GDM1 (cell line): ENCODE measurements around the gene BMAL1.
A peak's percentile ranks its signal among the peaks of the same experiment; 100 is the strongest.

Source experiments
- DNase-seq: peaks from one replicate; lab custom pipeline; 2025; lab: John Stamatoyannopoulos, UW

The BMAL1 gene

GRCh38 chr11:13291361-13291760 lies 13.8 kb downstream of the BMAL1 start:
- DNase-seq = no peak

- DNase-seq = no peak
Observed at GRCh38 chr11:13291800-13292199, 14.2 kb downstream of the BMAL1 start.

DNA sequence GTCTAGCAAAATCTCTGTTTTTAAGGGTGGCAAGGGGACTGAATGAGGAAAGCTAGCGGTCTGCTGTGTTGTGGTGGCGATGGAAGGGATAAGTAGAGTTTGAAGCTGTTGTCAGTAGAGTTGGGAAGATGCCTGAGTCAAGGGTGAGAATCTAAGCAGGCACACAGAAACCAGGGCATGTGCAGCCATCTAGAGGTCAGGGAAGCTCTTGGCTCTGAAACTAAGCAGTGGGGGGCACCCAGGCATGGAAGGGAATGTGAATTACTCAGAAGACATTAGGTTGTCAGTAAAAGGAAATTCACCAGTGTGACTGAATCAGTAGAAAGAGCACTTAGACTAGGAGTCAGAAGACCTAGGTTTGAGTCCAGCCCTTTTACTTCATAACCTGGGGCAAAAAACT lies 15.4 kb downstream of the BMAL1 start:
- DNase-seq = no peak

DNA sequence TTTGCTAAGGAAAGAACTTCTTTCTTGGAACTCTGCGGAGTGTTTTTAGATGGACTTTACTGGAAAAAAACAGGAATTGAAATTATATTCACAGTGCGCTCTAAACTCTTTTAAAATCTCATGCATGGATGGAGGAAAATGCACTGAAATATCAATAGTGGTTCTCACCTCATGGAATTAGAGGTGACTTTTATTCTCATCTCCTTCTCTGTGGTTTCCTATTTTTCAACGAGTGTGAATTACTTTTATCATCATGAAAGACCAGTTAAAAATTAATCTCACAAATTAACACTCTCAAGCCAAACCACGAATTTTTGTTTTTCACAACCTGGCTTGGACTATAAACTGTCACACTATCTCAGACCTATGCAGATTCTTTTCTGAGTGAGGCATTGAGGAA lies 16.6 kb downstream of the BMAL1 start:
- no peak for DNase-seq

- DNase-seq = no peak
Observed at GRCh38 chr11:13294771-13295579, 17.4 kb downstream of the BMAL1 start.

- no peak for DNase-seq
Observed at GRCh38 chr11:13297308-13297916, 19.8 kb downstream of the BMAL1 start.

DNA sequence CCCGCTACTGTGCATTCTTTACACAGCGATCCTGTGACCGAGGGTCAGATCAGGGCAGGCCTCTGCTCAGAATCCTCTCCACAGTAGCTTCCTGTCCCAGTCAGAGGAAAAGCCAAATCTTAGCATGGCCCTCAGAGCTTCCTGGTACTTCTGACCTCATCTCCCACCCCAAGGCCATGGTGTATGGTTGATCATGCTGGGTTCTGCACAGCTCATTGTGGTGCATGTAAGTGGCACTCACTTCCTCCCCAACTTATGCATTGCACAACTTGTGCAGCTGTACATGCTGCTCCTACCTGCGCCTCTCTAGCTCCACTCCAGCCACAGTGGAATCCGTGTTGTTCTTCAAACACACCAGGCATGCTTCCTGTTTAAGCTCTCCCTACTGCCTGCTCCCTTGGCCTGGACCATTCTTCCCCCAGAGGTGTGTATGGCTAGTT lies 20.3 kb downstream of the BMAL1 start:
- DNase-seq = no peak

DNA sequence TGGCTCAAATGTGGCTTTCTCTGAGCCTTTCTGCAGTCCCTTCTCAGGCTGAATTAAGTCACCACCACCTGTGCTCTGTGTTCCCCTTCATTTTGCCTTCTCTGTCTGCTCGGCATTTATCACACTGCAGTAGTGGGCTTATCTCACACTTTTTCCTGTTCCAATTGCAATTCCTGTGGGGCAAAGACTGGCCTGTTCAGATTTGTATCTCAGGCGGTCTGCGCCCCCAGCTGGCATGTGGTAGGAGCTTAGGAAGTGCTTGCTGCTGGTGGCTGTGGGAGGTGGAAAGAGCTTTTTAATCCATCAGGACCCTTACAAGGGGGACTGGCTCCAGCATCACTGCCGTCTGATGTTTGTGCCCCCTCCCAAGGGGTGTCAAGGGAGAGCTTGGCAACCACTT lies 21.2 kb downstream of the BMAL1 start:
- no peak for DNase-seq

- no peak for DNase-seq
Observed at GRCh38 chr11:13301522-13301921, 23.9 kb downstream of the BMAL1 start.

DNA sequence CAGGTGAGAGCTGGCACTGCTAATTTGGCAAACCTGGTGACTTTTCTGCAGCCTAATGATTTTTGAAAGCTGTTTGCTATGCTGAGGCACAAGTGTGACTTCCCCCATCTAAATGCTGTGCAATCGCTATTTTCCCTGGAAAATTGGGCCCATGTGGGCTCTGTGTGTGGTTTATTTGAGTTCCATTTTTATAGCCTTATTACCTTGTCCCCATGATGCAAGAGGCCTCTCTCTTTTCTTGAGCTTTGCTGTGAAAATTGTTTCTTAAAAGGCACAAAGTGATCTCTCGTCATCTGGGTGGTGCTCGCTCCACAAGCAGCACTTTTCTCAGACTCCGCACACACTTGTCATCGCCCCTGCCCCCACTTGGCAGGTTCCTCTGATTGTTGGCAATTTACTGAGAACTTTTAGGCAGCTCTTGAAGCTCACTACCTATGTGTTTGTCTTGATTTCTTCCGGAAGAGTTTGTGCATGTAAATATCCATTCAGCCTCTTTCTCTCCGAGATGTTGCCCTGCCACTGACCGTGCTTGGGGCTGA lies 24.9 kb downstream of the BMAL1 start:
- DNase-seq = no peak

- DNase-seq = peak; percentile 26
Observed at GRCh38 chr11:13303668-13304649, 26.4 kb downstream of the BMAL1 start.

GRCh38 chr11:13304655-13305335 lies 27.2 kb downstream of the BMAL1 start:
- DNase-seq = no peak

DNA sequence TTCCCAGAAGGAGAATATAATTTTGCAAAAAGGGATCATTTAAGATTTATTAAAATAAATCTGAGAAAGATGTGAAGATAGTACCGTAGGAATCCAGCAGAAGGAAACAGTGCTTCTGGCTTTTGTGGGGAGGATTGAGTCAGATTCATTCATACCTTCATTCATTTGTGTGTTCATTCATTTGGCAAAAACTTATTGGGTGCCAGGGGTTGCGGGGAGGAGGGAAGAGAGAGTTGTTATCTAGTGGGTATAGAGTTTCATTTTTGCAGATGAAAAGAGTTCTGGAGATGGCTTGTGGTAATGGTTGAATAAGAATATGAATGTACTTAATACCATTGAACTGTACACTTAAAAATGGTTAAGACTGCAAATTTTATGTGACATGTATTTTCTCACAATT lies 31.1 kb downstream of the BMAL1 start:
- no peak for DNase-seq

DNA sequence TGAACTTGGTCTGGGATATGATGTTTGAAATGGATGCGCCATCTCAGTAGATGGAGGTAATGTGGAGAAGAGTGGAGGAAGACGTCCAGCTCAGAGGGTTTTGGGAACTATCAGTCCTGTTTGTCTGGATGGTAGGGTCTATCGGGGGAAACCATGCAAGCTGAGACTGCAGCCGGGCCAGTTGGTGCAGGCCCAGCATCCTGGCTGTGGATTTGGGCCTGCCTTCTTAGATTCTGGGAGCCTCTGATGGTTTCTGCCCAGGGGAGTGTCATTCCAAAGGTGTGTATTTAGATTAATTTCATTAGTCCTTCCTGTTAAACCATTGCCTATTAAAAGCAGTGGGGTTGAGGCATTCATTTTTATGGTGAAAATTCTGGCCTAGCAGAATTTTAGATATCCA lies 31.6 kb downstream of the BMAL1 start:
- no peak for DNase-seq

- no peak for DNase-seq
Observed at GRCh38 chr11:13310443-13310842, 32.9 kb downstream of the BMAL1 start.

DNA sequence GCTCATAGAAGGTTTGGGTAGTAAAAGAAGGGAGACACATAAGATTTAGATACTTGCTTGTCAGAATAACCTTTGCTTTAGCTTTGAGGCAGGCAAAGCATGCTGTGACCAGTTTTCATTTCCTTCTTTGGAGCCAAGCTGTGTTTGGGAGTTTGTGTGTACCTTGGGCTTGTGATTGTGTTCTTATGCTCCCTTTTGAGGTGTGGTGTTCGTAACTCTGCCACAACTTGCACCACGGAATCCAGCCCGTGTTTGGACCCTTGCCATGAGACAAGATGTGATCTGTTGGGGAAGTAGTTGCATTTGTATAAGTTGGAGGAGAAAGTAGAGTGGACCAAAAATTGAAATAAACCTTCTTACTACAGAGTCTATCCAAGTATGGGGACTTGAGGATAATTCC lies 34.0 kb downstream of the BMAL1 start:
- DNase-seq = no peak

GRCh38 chr11:13313005-13313819 lies 35.6 kb downstream of the BMAL1 start:
- DNase-seq = no peak

DNA sequence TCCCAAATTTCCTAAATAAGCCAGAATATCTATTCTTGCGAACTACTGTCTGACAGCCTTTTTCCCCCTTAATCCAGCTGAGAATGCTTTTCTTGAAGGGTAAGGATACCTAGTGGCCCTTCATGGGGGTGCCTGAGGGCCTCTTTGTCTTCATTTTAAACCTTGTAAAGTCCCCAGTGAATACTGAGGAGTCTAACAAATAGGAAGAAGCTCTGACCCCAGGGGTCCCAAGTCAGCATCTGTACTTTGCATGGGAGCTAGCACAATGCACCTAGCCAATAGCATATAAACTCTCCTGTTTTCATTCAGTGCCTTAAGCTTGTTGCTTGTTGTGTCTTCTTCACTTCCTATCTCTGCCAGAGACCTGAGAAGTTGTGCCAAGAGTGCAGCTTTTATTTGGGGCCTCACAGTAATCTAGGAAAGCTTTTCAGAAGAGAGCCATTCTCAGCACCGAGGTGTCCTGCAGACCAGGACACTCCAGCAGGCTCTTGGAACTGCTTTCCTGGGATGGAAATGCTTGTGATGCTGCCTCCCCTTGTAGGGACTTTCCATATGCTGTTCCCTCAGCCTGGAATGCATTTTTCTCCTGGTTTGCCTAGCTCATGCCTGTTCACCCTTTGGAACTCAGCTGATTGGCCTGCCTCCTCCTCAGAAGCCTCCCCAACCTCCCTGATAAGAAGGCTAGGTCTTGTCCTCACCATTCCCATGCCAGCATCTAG lies 37.2 kb downstream of the BMAL1 start:
- DNase-seq = no peak

- no peak for DNase-seq
Observed at GRCh38 chr11:13315517-13316432, 38.2 kb downstream of the BMAL1 start.
